Glomerular endothelial cell (primary cell): ENCODE measurements around the gene ATRN. TPM values are rescaled to one million over a fixed set of nuclear protein-coding genes. Genes with fewer than 3 reads are reported as not detected.

Experiments used
- DNase-seq: peaks from one replicate; pipeline ENCODE4 v3.0.0-alpha.2; 2011; ENCODE audit warnings: low read depth, low spot score; ENCODE audit errors: extremely low read depth
- total RNA-seq: library from RNA; depleted of rRNA; stranded (reverse); fragments of >200 nt; gene quantifications from 2 replicates; pipeline ENCODE4 v1.2.3, GENCODE V29; 2015

ATRN gene
- total RNA-seq, 1 donor from 2014 or later, result 43.6 TPM

- DNase-seq, result no peak
These were observed 220.5 kb downstream of the ATRN start for GRCh38 chr20:3691306-3691705.

GRCh38 chr20:3691897-3692296, 221.1 kb downstream of the ATRN start:
- DNase-seq, result no peak

GRCh38 chr20:3692706-3693294, 222.0 kb downstream of the ATRN start:
- no peak for DNase-seq

- DNase-seq, result no peak
These were observed 222.6 kb downstream of the ATRN start for GRCh38 chr20:3693376-3693775.

GRCh38 chr20:3694864-3695263, 224.0 kb downstream of the ATRN start:
- no peak for DNase-seq

GRCh38 chr20:3696200-3696599, 225.4 kb downstream of the ATRN start:
- no peak for DNase-seq

GRCh38 chr20:3696745-3697587, 226.1 kb downstream of the ATRN start:
- no peak for DNase-seq

- no peak for DNase-seq
These were observed 226.9 kb downstream of the ATRN start for GRCh38 chr20:3697588-3698305.

GRCh38 chr20:3698591-3699001, 227.8 kb downstream of the ATRN start:
- DNase-seq, result no peak

GRCh38 chr20:3699037-3699436, 228.2 kb downstream of the ATRN start:
- DNase-seq, result no peak

Other genes starting within 250 kb of the ATRN start
- 10.9 and 11.3 TPM in 2 replicates for gene SLC4A11, start 231.8 kb upstream of the ATRN start, total RNA-seq
- gene DNAAF9, start 63.3 kb upstream of the ATRN start, total RNA-seq, result 18.8 and 21.1 TPM in 2 replicates
- not detected in 2 replicates for gene GFRA4, start 192.4 kb downstream of the ATRN start, total RNA-seq
- gene ADAM33, start 211.0 kb downstream of the ATRN start, total RNA-seq, result not detected in 2 replicates
- gene SIGLEC1, start 241.6 kb downstream of the ATRN start, total RNA-seq, result not detected in 2 replicates